GM21447 (cell line): ENCODE data around the gene PHF2.

Experiments used
- ATAC-seq: cut with Tn5 transposase; IDR thresholded peaks from one replicate; pipeline ENCODE4 v1.9.1; 2021; ENCODE audit not compliant: unreplicated experiment

The PHF2 gene

DNA sequence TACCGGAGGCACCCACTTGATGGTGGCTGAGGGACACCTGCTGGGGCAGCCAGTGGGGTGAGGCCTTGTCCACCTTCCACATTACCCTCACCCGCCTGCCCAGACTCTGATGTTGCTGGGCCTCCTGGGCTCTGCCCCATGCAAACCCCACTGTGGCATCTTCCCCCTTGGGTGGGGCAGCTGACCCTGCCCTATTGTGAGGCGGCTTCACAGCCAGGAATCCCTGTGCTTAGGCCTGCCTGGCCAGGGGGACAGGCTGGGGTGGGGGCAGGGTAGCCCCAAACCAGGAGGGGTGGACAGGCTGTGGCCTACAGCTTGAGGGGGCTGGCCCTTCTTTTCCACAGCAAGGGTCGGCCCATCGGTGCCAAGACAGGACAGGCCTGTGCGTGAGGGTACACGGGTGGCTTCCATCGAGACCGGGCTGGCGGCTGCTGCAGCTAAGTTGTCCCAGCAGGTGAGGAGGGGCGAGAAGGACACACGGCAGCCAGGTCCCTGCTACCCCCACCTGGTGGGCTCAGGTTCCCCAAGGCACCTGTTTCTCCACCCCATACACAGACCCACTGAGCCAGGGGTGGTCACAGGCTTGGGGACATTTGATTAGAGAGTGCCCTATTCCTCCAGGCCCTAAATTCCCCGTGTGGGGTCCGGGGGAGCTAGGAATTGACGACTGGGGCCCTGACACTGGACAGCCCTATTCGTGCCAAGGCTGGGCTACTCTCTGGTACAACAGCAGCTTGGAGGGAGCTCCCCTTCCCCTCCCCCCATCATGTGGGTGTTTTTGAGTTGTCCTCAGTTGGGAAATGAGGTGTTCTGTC, 99.2 kb downstream of the PHF2 start:
- no peak for ATAC-seq

DNA sequence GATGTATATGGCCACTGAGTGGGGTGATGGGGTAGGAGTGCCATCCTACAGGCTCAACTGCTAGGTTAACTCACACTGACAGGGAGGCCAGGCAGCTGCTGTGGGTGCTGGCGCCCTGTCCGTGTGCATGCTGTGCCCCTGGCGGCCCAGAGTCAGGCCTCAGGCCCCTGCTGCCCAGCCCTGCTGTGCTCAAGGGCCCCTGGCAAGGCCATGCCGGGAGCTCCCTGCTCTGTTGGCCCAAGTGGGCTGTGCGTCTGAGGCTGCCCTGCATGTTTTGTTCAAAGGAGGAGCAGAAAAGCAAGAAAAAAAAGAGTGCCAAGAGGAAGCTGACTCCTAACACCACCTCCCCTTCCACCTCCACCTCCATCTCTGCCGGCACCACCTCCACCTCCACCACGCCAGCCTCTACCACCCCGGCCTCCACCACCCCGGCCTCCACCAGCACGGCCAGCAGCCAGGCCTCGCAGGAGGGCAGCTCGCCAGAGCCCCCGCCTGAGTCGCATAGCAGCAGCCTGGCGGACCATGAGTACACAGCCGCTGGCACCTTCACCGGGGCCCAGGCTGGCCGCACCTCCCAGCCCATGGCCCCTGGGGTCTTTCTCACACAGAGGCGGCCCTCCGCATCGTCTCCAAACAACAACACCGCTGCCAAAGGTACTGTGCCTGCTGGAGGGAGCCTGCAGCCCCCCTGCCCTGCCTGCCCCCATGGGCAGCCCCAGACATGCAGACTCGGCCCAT, 100.1 kb downstream of the PHF2 start:
- ATAC-seq = no peak

DNA sequence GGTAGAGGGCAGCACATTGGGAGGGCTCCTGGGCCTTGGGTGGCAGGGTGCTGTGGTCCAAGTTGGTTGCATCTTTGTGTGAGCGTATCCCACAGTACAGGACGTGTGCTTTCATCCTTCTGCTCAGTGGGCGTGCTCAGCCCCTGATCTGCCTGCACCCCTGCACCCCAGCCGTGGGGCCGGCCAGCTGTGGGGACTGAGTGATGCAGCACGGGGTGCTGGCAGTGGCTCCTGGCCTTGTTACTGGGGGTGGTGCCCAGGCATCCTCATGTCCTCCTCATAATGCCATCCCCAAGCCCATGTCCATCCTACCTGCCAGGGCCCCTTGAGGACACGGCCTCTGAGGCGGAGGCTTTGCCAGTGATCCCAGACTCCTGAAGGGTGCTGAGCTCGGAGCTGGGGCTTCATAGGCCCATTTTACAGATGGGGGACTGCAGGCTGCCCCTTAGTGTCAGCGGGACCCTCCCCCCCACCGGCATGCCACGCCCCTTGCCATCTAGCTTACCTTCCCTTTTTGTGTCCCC, 100.7 kb downstream of the PHF2 start:
- ATAC-seq = no peak

DNA sequence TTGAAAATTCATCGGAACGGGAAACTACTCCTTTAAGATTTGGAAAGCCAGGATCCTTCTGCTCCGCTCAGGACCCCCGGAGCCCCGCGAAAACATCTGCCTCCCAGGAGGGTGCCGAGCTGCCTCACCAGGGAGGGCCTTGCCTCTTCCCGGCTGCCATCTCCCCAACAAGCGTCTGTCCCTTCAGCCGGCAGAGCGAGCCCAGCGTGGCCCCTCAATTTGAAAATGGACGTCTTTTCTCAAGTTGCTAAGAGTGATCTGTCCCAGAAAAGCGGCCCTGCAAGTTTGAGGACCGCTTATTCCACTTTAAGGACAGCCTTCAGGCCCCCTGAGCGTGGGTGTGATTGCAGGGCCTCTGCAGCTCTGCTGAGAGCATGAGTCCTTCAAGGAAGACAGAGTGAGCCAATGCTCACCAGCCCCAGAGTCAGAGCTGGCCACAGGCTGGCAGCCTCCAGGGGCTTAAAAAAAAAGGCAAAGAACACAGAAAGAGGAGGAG, 101.3 kb downstream of the PHF2 start:
- no peak for ATAC-seq

DNA sequence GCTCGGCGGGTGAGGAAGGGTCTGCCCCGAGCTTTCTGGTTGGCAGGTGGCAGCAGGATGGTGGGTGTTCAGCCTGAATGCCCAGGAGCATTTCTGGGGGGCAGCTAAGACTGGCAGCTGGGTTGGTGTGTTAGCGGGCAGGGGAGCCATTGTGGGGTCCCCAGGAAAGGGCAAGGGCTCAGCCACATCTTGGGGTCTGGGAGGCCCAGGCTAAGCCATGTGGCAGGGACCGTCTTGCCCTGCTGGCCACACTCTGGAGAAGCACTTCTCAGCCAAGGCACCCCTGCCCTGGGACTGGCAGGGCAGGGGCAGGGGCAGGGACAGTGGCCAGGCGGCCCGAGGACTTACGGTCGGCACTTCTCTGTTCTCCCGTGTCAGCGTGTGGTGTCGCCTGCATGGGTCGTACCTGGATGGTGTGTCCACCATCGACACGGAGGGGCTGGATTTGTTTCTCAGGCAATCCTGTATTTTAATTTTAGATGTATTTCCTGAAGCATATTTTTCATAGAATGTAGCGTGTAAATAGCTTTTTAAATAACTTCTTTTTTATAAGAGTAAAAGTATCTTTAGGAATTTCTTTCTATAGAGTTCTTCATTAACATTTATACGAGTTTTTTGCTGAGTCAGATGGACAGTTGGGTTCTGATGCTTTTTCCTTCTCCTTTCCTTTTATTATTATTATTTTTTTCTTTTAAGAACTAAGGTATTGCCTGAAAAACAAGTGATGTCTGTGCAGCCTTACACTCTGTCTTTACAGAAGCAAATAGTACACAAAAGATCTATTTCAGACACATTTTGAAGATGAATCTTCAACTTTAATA, 102.0 kb downstream of the PHF2 start:
- ATAC-seq = no peak

DNA sequence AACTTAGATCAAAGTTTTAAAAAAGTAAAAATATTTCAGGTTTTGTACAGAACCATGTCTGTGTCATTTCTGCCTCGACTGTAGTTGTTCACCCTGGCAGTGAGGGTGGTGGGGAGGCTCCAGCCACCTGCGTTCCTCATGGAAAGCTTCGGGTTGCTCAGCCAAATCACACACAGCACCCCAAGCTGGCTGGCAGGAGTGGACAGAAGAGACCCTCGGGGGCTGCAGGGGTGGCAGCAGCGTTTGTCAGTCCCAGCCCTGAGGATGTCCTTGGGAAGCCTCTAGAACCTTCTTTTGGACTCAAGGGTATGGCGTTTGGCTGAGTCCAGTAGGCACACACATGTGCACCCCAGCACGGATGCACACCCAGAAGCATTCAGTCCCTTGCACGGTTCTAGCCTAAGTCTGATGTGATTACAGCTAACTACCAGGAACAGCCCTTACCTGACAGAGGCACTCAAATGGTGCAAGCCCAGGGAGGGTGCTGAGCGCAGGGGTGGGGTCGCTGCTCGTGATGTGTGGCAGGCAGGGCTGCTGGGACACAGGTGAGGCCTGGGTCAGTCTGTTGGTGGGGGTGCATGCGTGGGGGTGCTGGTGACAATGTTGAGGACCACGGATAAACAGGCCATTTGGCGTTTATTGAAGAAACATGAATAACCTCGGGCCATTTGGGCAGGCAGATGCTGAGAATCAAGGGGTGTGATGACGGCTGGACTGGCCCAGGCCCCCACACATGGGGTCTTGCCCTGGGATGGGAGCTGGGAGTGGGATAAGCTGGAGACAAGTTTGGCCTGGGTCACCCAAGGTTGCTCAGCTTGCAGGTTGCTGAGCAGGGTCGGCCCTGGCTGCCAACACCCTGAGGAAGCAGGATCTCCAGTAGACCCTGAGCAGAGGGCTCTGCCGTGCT, 103.4 kb downstream of the PHF2 start:
- ATAC-seq = no peak

DNA sequence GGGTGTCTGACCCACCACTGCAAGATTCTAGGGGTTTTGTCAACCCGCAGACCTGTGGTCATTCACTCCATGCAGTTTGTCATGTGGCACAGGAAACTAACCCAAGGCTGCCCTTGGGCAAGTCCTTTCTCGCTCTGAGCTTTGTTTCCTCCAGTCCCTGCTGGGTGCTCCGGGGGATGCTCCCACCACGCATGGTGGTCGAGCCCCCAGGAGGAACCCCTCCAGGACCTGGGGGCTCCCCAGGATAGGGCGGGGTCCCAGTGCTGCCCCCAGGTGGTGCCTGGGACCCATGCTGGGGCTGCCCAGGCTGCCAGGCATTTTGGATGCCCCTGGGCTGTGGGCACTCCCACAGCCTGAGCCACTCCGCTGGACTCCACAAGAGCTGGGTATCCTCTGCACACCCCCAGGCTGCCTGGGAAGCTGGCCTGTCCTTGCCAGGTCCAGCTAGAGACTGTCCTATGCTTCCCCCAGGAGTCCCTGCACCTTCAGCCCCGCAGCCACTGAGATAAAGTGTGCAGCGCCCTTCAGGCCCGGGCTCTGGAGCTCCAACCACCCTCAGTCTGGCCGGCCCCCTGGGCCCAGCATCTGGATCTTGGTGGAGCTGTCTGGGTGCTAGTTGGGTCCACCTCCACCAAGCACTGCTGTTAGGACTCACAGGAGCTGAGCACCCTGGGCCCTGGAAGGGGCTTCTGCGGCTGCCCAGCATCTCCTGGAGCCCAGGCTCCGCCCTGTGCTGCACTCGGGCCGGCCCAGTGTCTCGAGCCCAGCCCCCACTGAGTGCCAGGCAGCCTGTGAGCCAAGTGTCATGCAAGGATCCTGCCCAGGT, 104.3 kb downstream of the PHF2 start:
- no peak for ATAC-seq

DNA sequence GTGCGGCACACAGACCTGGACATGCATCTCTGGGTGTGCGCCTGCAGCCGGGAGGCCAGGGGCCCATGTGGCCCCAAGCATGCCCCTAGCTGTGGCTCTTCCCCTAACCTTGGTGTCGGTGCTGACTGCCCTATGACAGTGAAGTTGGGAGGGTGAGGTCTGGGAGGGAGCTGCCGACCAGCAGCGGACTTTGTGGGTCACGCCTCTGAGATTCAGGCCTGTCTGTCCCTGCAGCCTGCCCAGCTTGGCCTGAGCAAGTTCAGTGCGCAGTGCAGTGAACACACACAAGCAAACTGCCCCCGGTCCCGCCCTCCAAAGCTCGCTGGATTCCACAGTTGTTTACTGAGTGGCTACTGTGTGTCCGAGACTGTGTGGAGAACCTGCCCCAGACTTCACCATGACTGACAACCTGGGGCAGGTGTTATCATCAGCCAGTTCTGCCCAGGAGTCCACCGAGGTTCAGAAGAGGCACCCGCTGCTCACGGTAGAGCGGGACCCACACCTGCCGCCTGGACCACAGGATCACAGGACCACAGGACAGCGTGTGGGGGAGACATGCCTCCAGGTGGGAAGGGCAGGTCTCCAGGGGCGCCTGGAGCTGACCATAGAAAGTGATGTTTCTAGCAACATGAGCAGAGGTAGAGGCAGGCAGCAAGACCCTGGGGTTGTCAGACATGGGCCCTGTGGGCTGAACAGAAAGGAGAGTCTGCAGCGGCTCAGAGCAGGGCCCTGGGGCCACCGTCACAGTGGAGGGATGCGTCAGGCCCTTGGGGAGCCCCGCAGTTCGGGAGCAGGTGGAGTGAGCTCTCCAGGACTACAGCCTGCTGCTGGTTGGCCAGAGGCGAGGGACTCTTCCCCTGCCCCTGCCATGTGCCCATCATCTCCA, 105.1 kb downstream of the PHF2 start:
- no peak for ATAC-seq

DNA sequence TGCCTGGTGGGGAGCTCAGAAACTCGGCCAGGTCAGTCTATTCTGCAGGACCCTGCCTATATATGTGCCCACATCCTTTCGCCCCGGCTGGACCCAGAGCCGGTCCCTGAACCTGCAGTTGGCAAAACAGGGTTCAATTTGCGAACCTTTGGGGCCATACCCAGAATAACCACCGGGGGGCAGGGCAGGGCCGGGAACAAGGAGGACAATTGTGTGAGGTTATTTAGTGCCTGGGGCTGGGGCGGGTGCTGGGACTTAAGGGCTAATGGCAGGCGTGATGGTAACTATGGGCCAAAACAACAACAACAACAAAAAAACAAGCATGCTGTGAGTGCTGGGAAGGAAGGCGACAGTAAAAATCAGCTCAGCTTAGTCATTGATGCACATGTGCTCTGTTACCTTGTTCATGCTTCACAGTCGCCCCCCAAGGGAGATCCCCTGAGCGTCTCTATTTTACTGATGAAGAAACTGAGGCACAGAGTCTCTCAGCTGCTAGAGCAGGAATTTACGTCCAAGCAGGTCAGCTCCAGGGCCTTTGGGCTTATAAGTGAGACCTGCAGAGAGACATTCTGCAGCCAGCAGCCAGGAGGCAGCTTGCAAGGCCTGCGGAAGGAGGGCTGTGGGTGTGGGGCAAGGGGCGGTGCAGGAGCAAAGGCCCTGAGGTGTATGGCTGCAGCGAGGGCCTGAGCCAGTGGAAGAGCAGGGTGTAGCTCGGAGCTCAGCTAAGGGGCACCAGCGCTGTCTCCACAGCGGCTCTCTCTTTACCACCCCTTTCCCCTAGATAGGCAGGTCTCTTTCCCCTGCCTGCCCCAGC, 106.0 kb downstream of the PHF2 start:
- ATAC-seq = no peak

DNA sequence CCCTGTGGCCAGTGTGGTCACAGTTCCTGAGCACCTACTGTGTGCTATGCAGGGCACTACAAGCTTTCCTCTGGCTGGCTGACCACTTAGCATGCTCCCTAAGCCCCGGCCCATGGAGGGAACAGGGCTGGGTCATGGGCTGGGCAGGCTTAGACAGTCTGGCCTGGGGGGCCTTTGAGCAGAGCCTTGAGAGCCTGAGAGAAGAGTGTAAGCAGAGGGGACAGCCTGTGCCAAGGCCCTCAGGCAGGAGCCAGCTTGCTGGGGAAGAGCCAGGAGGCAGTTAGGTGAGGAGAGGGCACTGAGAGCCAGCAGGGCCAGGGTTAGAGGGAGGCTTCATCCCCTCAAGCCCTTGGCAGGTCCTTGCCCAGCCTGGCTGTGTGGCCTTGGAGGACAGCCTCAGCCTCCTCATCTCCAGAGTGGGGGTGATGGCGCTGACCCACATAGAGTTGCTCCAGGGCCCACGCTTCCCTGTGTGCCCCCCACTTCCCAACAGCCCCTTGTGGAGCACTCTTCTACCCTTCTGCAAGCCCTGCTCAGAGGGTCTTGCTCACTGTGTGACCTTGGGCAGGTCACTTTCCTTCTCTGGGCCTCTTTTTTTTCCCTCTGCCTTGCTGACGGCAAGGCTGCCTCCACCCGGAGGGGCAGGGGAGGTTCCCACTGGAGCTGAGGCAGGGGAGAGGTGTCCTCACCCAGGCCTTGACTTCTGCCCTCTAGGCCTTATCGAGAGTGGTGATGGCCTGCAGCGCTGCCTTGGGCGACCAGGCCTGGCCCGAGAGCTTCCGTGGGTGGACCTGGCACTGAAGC, 107.1 kb downstream of the PHF2 start:
- ATAC-seq = no peak

DNA sequence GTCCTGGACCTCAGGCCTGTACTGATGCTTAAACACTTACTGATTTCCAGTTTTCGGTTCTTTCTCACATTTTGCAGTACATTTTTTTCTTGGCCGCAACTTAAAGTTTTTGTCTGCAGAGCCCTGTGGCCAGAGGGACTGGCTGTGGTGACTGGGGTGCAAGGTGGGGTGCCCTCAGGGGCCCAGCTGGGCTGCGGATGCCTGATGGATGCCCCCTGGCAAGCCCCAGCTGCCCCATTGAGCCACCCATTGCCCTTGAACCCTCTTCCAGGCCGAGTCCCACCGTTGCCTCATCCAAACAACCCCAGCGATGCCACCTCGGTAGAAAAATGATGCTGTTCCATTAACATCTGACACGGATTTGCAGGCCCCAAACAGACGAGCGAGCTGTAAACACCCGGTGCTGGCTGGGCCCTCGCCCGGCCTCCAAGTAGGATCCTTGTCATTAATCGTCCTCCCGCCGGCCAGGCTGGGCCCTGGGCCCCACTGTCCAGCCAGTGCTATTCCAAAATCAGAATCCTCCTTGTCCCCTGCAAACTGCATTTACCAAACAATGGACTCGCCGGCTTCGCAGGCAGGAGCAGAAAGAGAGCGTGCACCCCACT, 107.9 kb downstream of the PHF2 start:
- ATAC-seq = no peak

DNA sequence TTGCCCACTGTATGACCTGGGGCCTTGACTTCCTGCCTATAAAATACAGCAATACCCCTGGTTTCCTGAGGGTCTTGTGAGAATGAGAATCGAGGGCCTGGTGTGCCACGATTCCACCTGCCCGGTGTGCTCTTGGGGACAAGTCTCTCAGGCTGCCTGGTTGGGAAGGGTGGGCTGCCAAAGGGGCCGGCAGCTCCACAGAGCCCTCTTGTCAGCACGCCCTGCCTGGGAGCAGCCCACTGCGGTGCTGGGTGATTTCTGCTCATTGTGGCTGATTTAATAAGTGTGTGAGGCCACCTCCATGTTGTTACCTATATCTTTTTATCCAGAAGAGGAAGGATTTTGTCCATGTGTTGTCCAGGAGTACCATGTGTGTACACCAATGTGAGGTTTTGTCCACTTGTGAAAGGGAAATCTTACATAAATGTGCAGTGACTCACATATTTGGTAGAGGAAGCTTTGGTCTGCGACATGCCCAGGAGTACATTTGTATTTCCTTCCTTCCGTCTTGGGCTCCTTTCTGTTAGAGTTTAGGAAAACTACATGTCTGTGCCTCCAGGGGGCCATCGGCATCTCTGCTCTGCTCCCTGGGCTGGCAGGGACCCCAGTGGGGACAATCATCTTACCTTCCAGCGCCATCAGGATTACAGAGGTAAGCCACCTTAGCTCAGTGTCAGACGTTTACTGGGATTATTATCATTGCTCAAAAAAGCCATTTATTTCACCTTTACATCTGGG, 108.6 kb downstream of the PHF2 start:
- ATAC-seq = no peak

DNA sequence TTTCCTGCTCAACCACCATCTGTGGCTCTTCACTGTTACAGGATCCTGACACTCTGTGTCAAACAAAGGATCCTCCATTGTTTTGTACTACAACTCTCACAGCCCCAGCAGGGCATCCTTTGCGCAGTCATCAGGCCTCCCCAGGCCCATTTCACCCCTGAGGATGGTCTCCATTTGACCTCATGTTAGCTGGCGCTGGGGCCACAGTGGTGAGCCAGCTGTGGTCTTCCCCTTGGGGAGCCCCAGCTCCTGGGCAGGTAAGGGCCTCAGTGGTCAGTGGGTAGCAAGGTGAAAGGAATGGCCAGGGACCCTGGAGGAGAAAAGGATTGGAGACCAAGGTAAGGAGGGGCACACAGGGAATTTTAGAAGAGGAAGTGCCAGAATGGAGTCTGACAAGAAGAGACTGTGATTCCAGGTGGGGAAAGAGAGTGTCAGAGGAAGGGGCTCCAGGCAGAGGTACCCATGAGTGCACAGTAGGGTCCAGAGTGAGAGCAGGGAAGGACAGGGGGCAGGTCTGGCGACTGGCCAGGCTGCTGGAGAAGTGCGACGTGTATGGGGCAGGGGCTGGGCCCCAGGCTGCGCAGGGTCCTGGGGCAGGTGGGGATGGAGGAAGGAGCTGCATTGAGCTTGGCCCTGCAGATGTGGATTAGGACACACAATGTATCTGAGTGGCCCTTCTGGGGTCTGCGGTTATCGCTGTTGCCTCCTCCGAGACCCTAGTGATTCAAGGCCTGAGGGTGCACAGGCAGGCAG, 109.9 kb downstream of the PHF2 start:
- no peak for ATAC-seq

DNA sequence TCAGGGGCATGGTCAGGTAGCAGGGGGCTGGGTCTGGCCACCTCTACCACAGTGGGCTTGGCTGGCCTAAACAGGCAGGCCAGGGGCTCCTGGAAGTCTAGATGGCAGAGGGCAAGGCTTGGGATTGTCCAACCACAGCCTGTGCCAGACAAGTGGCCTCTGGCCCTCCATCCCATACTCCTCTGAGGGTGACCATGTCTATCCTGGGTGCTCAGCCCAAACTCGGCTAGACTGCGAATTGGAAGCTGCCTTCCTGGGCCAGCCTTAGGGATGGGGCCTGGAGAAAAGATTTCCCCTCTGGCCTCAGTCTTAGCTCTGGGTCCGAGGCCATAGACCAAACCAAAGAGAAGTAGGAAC, 110.5 kb downstream of the PHF2 start:
- no peak for ATAC-seq

DNA sequence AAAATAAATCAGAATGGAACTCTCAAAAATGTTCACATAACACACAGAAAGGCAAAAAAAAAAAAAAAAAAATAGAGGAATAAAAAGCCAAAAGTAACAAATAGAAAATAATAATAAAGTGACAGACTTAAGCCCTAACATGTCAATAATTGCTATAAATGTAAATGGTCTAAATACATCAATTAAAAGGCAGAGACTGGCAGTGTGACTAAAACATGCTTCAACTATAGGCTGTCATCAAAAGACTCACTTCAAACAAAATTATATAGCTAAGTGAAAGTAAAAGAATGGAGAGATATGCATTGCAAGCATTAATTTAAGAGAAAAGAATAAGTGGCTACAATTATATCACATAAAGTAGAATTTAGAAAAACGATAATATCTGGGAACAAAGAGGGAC, 114.2 kb downstream of the PHF2 start:
- ATAC-seq = no peak
